Suprapubic skin (tissue), 4 donors: Measurements from ENCODE around the gene SULT1A2. TPM values are rescaled to one million over a fixed set of nuclear protein-coding genes. Genes with fewer than 3 reads are reported as not detected.

ENCODE experiments used
- DNase-seq, 2 donors: peaks; one replicate each; pipeline ENCODE4 v3.0.0-alpha.2; 2019; ENCODE audit warnings: low spot score in 2 of 2
- H3K27ac ChIP-seq: fragments of 200-600 bp; sonication (generic); one replicate; pipeline ENCODE4 v1.5.1; 2019
- H3K27me3 ChIP-seq: fragments of 200-600 bp; sonication (generic); one replicate; pipeline ENCODE4 v1.5.1; 2019
- H3K36me3 ChIP-seq: fragments of 200-600 bp; sonication (generic); one replicate; pipeline ENCODE4 v1.5.1; 2019
- H3K4me1 ChIP-seq: fragments of 200-600 bp; sonication (generic); one replicate; pipeline ENCODE4 v1.5.1; 2019
- H3K4me3 ChIP-seq: fragments of 200-600 bp; sonication (generic); one replicate; pipeline ENCODE4 v1.5.1; 2019; ENCODE audit warnings: mild to moderate bottlenecking
- H3K9me3 ChIP-seq: fragments of 200-600 bp; sonication (generic); one replicate; pipeline ENCODE4 v1.5.1; 2019
- CTCF ChIP-seq, 2 donors: fragments of 200-600 bp in 1 of 2; fragments of 450-650 bp in 1 of 2; sonication (generic) in 1 of 2; IDR thresholded peaks; one replicate each; pipeline ENCODE4 v1.5.1; 2016 to 2019; ENCODE audit warnings: antibody characterized with exemption in 2 of 2, mild to moderate bottlenecking in 1 of 2, moderate library complexity in 1 of 2
- EP300 ChIP-seq: sonication (generic); formaldehyde crosslinking; IDR thresholded peaks from one replicate; pipeline ENCODE4 v1.6.1; 2017; ENCODE audit warnings: antibody characterized with exemption
- POLR2A ChIP-seq, 2 donors: fragments of 450-650 bp; IDR thresholded peaks; one replicate each; pipeline ENCODE4 v1.6.1; 2017; ENCODE audit warnings: antibody characterized with exemption in 2 of 2, mild to moderate bottlenecking in 2 of 2, moderate library complexity in 2 of 2
- POLR2AphosphoS5 ChIP-seq, 3 donors: sonication (generic); formaldehyde crosslinking; IDR thresholded peaks; one replicate each; pipeline ENCODE4 v1.6.1; 2017; ENCODE audit warnings: antibody characterized with exemption in 3 of 3
- WGBS: methylation state at CpG from one replicate; pipeline ENCODE4 v1.1.5; 2018; 5-methylcytosine and 5-hydroxymethylcytosine counted together
- total RNA-seq, 4 donors: library from RNA; depleted of rRNA; stranded (reverse); fragments of >200 nt; gene quantifications; one replicate each; pipeline ENCODE4 v1.1.0, GENCODE V29; 2016

Gene SULT1A2
- total RNA-seq, 4 donors from 2014 or later, result not detected

GRCh38 chr16:28573738-28574718 lies 22.8 kb downstream of the SULT1A2 start:
- H3K4me3 ChIP-seq, result no peak overlapping the region
- no peak for TF ChIP-seq EP300
- no peak for TF ChIP-seq POLR2AphosphoS5 (IDR thresholded peaks at IDR 0.05)
- TF ChIP-seq CTCF (IDR thresholded peaks at IDR 0.05), result no peak
- TF ChIP-seq POLR2A (IDR thresholded peaks at IDR 0.05), result no peak
- DNase-seq, result no peak
- H3K27me3 ChIP-seq, result no peaks in the 10 kb centered on the region
- 84% methylated on average over 13 of the region's 17 CpGs for WGBS
- no peak overlapping the region for H3K27ac ChIP-seq
- no peaks in the 10 kb centered on the region for H3K9me3 ChIP-seq
- H3K36me3 ChIP-seq, result no peaks in the 10 kb centered on the region
- H3K4me1 ChIP-seq, result peaks cover 3% of the 10 kb centered on the region

- DNase-seq, result no peak
- H3K4me1 ChIP-seq, result peaks cover 3% of the 10 kb centered on the region
- H3K9me3 ChIP-seq, result no peaks in the 10 kb centered on the region
- H3K27me3 ChIP-seq, result no peaks in the 10 kb centered on the region
- no peak for TF ChIP-seq EP300
- no peak for TF ChIP-seq CTCF (IDR thresholded peaks at IDR 0.05)
- TF ChIP-seq POLR2A (IDR thresholded peaks at IDR 0.05), result no peak
- no peak for TF ChIP-seq POLR2AphosphoS5 (IDR thresholded peaks at IDR 0.05)
- no peaks in the 10 kb centered on the region for H3K36me3 ChIP-seq
- no peak overlapping the region for H3K27ac ChIP-seq
- WGBS, result 55% methylated on average over 15 of the region's 15 CpGs
- no peak overlapping the region for H3K4me3 ChIP-seq
Observed at GRCh38 chr16:28572696-28573510, 23.9 kb downstream of the SULT1A2 start.

- TF ChIP-seq POLR2A (IDR thresholded peaks at IDR 0.05) (no peak), POLR2AphosphoS5 (IDR thresholded peaks at IDR 0.05) (no peak), EP300 (no peak), CTCF (IDR thresholded peaks at IDR 0.05) (no peak)
- no peak overlapping the region for H3K4me3 ChIP-seq
- H3K36me3 ChIP-seq, result no peaks in the 10 kb centered on the region
- peaks cover 3% of the 10 kb centered on the region for H3K4me1 ChIP-seq
- no peak overlapping the region for H3K27ac ChIP-seq
- WGBS, result 93% methylated on average over 4 of the region's 4 CpGs
- no peak for DNase-seq
- H3K9me3 ChIP-seq, result peaks cover 9% of the 10 kb centered on the region
- no peaks in the 10 kb centered on the region for H3K27me3 ChIP-seq
Observed at GRCh38 chr16:28569968-28570752, 26.7 kb downstream of the SULT1A2 start.

GRCh38 chr16:28569021-28569420 lies 27.8 kb downstream of the SULT1A2 start:
- peaks cover 9% of the 10 kb centered on the region for H3K9me3 ChIP-seq
- no peaks in the 10 kb centered on the region for H3K27me3 ChIP-seq
- DNase-seq, result no peak
- no peak overlapping the region for H3K27ac ChIP-seq
- WGBS, result 85% methylated on average over 5 of the region's 5 CpGs
- TF ChIP-seq EP300 (no peak), POLR2AphosphoS5 (IDR thresholded peaks at IDR 0.05) (no peak), CTCF (IDR thresholded peaks at IDR 0.05) (no peak), POLR2A (IDR thresholded peaks at IDR 0.05) (no peak)
- no peaks in the 10 kb centered on the region for H3K36me3 ChIP-seq
- peaks cover 3% of the 10 kb centered on the region for H3K4me1 ChIP-seq
- no peak overlapping the region for H3K4me3 ChIP-seq
